CD4-positive, alpha-beta T cell treated with Interleukin-2 at 100 ng/mL for 4 hours (primary cell): Measurements from ENCODE around the gene HUNK.
A peak's percentile ranks its signal among the peaks of the same experiment; 100 is the strongest.
"Not testable (repeated sequence)": the region's sequence is repeated elsewhere in the genome, so short reads cannot be mapped to it uniquely, and the experiment has no call there.

Source experiments
- DNase-seq: peaks from one replicate; pipeline ENCODE4 v3.0.0-alpha.2; 2020; ENCODE audit warnings: low spot score

The HUNK gene

GRCh38 chr21:31870472-31871193 lies 2.2 kb upstream of the HUNK start:
- DNase-seq: no peak

- not testable (repeated sequence) for DNase-seq
Measured at GRCh38 chr21:31871371-31871770, 1.4 kb upstream of the HUNK start.

- DNase-seq: no peak
Measured at GRCh38 chr21:31872072-31872451, 758 bp upstream of the HUNK start.

GRCh38 chr21:31873275-31873695 lies 465 bp downstream of the HUNK start:
- DNase-seq: no peak

- peak; percentile 10 for DNase-seq
Measured at GRCh38 chr21:31873696-31874599, 1.1 kb downstream of the HUNK start.

GRCh38 chr21:31874812-31875212 lies 2.0 kb downstream of the HUNK start:
- DNase-seq: no peak

GRCh38 chr21:31875496-31876015 lies 2.7 kb downstream of the HUNK start:
- no peak for DNase-seq

- no peak for DNase-seq
Measured at GRCh38 chr21:31877463-31877957, 4.7 kb downstream of the HUNK start.

GRCh38 chr21:31878831-31879230 lies 6.0 kb downstream of the HUNK start:
- no peak for DNase-seq

GRCh38 chr21:31879241-31879650 lies 6.4 kb downstream of the HUNK start:
- no peak for DNase-seq

- no peak for DNase-seq
Measured at GRCh38 chr21:31879911-31880310, 7.1 kb downstream of the HUNK start.

GRCh38 chr21:31880816-31881215 lies 8.0 kb downstream of the HUNK start:
- no peak for DNase-seq

GRCh38 chr21:31882711-31883110 lies 9.9 kb downstream of the HUNK start:
- no peak for DNase-seq

- no peak for DNase-seq
Measured at GRCh38 chr21:31885146-31885545, 12.3 kb downstream of the HUNK start.

GRCh38 chr21:31886915-31887314 lies 14.1 kb downstream of the HUNK start:
- no peak for DNase-seq

GRCh38 chr21:31887391-31887841 lies 14.6 kb downstream of the HUNK start:
- DNase-seq: no peak

- DNase-seq: no peak
Measured at GRCh38 chr21:31888936-31889371, 16.1 kb downstream of the HUNK start.

GRCh38 chr21:31889460-31889859 lies 16.6 kb downstream of the HUNK start:
- no peak for DNase-seq

- no peak for DNase-seq
Measured at GRCh38 chr21:31892686-31893085, 19.9 kb downstream of the HUNK start.

GRCh38 chr21:31893851-31894415 lies 21.1 kb downstream of the HUNK start:
- no peak for DNase-seq

GRCh38 chr21:31894457-31894856 lies 21.6 kb downstream of the HUNK start:
- DNase-seq: no peak

GRCh38 chr21:31895077-31895835 lies 22.4 kb downstream of the HUNK start:
- DNase-seq: no peak
